Measurements from ENCODE around the gene DTX1. TPM values are rescaled to one million over a fixed set of nuclear protein-coding genes. Genes with fewer than 3 reads are reported as not detected.
A peak's percentile ranks its signal among the peaks of the same experiment; 100 is the strongest.

The DTX1 gene
- total RNA-seq, 4 donors from 2014 or later, result 3.1 to 33.8 (median 5.3) TPM

DNA sequence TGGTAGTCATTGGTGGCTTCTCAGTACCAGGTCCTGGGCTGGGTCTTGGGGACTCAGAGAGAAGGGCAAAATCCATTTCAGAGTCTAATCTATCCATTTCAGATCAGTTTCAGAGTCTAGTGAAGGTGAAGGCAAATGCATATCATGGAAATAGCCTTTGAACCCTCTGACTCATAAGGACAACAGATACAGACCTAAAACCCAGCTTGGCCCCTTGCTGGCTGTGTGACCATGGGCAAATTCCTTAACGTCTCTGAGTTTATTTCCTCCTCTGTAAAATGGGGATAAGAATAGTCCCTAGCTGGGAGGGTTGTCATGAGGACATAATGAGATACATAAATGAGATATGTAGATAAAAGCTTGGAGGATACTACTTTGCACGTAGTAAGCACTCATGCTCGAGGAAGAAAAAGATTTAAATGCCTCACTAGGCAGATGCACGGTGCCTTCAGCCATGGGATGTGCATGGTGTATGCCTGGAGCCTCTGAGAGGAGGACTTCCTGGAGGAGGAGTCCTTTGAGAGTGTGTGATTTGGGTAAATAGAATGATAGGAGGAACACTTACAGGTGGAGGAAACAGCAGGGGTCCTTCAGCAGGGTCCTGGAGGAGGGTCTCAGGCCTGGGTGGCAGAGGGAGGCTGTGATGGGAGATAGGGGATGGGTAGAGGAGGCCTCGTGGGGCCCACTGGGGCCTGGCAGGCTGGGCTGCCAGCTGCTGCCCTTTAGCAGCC, 8.0 kb downstream of the DTX1 start:
- H3K9me3 ChIP-seq, result no peaks in the 10 kb centered on the region

DNA sequence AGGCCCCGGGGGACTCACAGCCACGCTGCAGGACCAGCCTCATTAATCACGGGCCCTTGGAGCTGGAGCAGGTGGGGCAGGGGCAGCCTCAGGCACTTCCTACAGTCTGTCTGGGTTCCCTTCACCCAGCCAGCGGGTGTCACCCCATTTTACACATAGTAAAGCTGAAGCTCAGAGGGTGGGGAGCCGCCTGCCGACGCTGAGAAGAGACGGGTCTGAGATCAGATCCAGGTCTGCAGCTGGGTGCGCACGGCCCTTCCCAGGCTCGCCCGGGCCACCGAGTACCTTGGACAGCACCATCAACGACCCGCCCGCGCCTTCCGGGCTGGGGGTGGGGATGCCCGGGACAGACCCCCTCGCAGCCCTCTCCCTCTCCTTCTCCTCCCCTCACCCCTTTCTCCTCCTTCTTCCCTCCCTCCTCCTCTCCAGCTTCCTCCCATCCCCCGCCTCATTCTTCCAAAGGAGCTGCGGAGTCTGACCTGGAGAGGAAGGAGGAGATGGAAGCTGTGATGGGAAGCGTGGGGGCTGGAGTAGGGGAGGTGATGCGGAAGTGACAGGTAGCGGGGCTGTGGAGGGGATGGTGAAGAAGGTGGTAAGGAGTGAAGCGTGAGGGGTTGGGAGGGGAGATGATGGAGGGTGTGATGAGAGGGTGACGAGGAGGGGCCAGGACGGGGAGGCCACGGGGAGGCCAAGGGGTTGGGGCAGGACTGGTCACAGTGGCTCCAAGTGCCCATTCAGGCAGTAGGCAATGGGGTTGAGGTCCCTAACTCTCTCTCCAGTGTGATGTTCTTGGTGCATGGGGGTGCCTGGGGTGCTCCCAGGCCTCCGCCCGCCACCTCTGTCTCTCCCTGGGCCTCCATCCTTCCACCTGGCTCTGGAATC, 8.8 kb downstream of the DTX1 start:
- Histone ChIP-seq H3K36me3 (no peaks in the 10 kb centered on the region), H3K4me1 (peaks cover 0 to 68% (median 18%) of the 10 kb centered on the region in 4 donors), H3K4me3 (no peak overlapping the region), H3K27ac (no peak overlapping the region), H3K9me3 (no peaks in the 10 kb centered on the region), H3K27me3 (no peaks in the 10 kb centered on the region)
- DNase-seq, result peak in 1 of 3 donors; percentile 39
- TF ChIP-seq, protein P1, sequence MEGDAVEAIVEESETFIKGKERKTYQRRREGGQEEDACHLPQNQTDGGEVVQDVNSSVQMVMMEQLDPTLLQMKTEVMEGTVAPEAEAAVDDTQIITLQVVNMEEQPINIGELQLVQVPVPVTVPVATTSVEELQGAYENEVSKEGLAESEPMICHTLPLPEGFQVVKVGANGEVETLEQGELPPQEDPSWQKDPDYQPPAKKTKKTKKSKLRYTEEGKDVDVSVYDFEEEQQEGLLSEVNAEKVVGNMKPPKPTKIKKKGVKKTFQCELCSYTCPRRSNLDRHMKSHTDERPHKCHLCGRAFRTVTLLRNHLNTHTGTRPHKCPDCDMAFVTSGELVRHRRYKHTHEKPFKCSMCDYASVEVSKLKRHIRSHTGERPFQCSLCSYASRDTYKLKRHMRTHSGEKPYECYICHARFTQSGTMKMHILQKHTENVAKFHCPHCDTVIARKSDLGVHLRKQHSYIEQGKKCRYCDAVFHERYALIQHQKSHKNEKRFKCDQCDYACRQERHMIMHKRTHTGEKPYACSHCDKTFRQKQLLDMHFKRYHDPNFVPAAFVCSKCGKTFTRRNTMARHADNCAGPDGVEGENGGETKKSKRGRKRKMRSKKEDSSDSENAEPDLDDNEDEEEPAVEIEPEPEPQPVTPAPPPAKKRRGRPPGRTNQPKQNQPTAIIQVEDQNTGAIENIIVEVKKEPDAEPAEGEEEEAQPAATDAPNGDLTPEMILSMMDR (IDR thresholded peaks at IDR 0.05), result no peak
- TF ChIP-seq POLR2A (IDR thresholded peaks at IDR 0.05), result no peak

More for the DNA sequence above, 8.0 kb downstream of the DTX1 start:
- Histone ChIP-seq H3K27ac (no peak overlapping the region), H3K36me3 (no peaks in the 10 kb centered on the region), H3K27me3 (no peaks in the 10 kb centered on the region), H3K4me1 (peaks cover 0 to 60% (median 11%) of the 10 kb centered on the region in 4 donors), H3K4me3 (no peak overlapping the region)
- TF ChIP-seq POLR2A (IDR thresholded peaks at IDR 0.05), result no peak
- TF ChIP-seq, protein P1 (IDR thresholded peaks at IDR 0.05), result no peak
- DNase-seq, result no peak

DNA sequence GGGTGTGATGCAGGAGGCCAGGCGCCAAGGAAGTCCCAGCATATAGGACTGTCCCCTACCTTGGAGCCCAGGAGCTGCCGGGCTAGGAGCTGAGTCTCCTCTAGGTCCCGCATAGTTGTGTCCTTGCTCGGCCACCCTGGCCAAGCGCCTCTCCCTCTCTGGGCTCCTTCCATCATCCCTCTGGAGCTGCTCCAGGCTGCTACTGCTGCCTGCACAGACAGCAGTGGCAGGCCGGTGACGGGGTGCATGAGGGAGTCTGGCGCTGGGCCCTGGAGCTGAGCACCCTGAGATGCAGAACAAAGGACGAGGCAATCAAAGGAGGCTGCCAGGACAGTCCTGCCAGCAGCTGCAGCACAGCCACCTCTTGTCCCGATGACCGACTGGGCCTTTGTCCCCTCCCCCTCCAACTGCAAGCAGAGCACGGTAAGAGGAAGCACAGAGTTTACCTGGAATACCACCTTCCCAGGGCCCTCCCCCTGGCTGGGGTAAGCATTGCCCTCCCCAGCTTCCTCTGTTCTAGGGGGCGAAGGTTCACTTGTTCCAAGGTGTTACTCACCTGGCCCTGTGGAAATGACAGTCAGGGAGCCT, 10.4 kb downstream of the DTX1 start:
- H3K36me3 ChIP-seq, result no peaks in the 10 kb centered on the region
- H3K27ac ChIP-seq, result peak overlapping the region in 1 of 4 donors; percentile 57
- no peak for TF ChIP-seq POLR2A (IDR thresholded peaks at IDR 0.05)
- H3K27me3 ChIP-seq, result no peaks in the 10 kb centered on the region
- H3K9me3 ChIP-seq, result no peaks in the 10 kb centered on the region
- H3K4me3 ChIP-seq, result no peak overlapping the region
- DNase-seq, result no peak
- peaks cover 0 to 64% (median 24%) of the 10 kb centered on the region in 4 donors for H3K4me1 ChIP-seq

DNA sequence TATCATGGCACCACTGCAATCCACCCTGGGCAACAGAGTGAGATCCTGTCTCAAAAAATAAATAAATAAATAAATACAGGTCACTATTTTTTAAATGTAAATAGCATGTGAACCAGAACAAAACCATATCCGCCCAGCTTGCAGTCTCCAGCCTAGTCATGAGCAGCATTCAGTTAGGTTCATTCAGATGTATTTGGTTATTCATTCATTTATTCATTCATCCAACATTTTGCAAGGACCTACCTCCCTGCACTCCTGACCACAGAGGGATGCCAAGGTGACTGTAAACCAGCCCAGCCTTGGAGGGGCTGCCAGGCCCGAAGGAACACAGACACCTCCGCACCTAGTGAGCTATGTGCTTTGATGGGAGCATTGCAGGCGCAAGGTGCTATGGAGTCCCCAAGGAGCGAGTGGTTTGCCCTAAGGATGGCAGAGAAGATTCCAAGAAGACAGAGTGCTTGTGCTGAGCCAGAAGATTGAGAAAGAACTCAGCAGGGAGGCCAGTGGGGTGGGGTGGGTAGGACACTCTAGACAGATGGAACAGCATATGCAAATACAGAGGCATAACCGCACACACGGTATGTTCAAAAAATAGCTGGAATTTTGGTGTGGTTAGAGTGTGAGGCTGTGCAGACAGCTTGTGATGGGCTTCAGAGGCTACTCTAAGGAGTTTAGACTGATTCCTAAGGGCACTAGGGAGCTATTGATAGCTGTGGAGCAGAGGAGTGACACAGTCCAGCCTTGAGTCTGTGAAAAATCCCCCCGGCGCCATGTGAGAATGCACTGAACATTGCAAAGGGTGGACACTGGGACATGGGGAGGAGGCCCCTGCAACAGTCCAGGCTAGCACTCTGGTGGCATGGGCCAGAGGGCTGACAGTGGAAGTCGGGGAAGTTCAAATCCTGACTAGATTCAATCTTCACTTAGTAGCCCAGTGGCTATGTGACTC, 11.7 kb downstream of the DTX1 start:
- Histone ChIP-seq H3K4me1 (peaks cover 0 to 60% (median 25%) of the 10 kb centered on the region in 4 donors), H3K27ac (peak overlapping the region in 1 of 4 donors; percentile 74), H3K27me3 (no peaks in the 10 kb centered on the region), H3K9me3 (no peaks in the 10 kb centered on the region), H3K4me3 (no peak overlapping the region), H3K36me3 (no peaks in the 10 kb centered on the region)
- peak in 1 of 3 donors; percentile 58 for DNase-seq
- TF ChIP-seq POLR2A (IDR thresholded peaks at IDR 0.05), result no peak
- TF ChIP-seq, protein P1 (IDR thresholded peaks at IDR 0.05), result no peak

DNA sequence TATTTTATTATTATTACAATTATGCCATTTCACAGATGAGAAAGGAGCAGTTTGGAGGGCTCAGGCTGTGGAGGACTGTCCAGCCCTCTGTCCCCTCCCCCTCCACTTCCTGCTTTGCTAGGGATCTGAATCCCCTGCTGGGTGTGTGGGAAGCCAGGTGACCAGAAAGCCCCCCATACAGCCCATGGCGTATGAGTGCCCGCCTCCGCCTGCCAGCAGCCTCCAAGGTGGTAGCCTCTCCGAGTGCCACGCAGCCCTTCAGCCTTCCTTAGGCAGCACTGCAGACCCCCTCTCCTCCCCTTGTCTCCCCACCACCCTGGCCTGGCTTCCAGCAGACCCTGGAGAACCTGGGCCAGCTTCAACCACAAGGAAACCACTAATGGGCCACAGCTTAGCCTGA, 12.6 kb downstream of the DTX1 start:
- peaks cover 0 to 54% (median 23%) of the 10 kb centered on the region in 4 donors for H3K4me1 ChIP-seq
- DNase-seq, result no peak
- TF ChIP-seq, protein P1 (IDR thresholded peaks at IDR 0.05), result no peak
- no peak for TF ChIP-seq POLR2A (IDR thresholded peaks at IDR 0.05)
- H3K36me3 ChIP-seq, result no peaks in the 10 kb centered on the region
- H3K9me3 ChIP-seq, result no peaks in the 10 kb centered on the region
- H3K27ac ChIP-seq, result peak overlapping the region in 2 of 4 donors; percentile 46 to 74
- H3K4me3 ChIP-seq, result no peak overlapping the region
- H3K27me3 ChIP-seq, result no peaks in the 10 kb centered on the region
